Limb (tissue), 2 donors: ENCODE data around the gene UQCR11.
"Not testable (repeated sequence)": the region's sequence is repeated elsewhere in the genome, so short reads cannot be mapped to it uniquely, and the experiment has no call there.

Experiments
- DNase-seq, 2 donors: peaks; one replicate each; pipeline ENCODE4 v3.0.0-alpha.2; 2016; ENCODE audit errors: extremely low spot score in 2 of 2

UQCR11 gene

GRCh38 chr19:1605236-1606137, at the start of gene UQCR11:
Gene UQCR11 (minus strand): TSS chr19:1605462. CDS start chr19:1605409, 53 bp downstream.
- DNase-seq, result peak; percentile 96

GRCh38 chr19:1654178-1654792, 49.0 kb upstream of the UQCR11 start:
- DNase-seq, result no peak

- no peak for DNase-seq
Measured at GRCh38 chr19:1653300-1653628, 48.0 kb upstream of the UQCR11 start.

- peak; percentile 98 to 100 for DNase-seq
Measured at GRCh38 chr19:1652471-1653299, 47.4 kb upstream of the UQCR11 start, which contains the start of gene TCF3. Gene TCF3 (minus strand): TSS chr19:1652615. CDS start chr19:1650248, 2,367 bp downstream.

- DNase-seq, result peak; percentile 23 to 77
Measured at GRCh38 chr19:1651568-1652291, 46.5 kb upstream of the UQCR11 start.

- peak; percentile 3 to 75 for DNase-seq
Measured at GRCh38 chr19:1650650-1651567, 45.6 kb upstream of the UQCR11 start.

- DNase-seq, result no peak
Measured at GRCh38 chr19:1649706-1650649, 44.7 kb upstream of the UQCR11 start.

- no peak for DNase-seq
Measured at GRCh38 chr19:1648920-1649541, 43.8 kb upstream of the UQCR11 start.

GRCh38 chr19:1648459-1648849, 43.2 kb upstream of the UQCR11 start:
- DNase-seq, result no peak

- DNase-seq, result no peak
Measured at GRCh38 chr19:1647501-1648458, 42.5 kb upstream of the UQCR11 start.

- no peak for DNase-seq
Measured at GRCh38 chr19:1646659-1647453, 41.6 kb upstream of the UQCR11 start.

GRCh38 chr19:1646149-1646548, 40.9 kb upstream of the UQCR11 start:
- DNase-seq, result no peak

GRCh38 chr19:1645299-1645698, 40.0 kb upstream of the UQCR11 start:
- DNase-seq, result no peak

GRCh38 chr19:1644070-1644469, 38.8 kb upstream of the UQCR11 start:
- DNase-seq, result no peak

- DNase-seq, result not testable (repeated sequence)
Measured at GRCh38 chr19:1640893-1641448, 35.7 kb upstream of the UQCR11 start.
